HG03521 (cell line): ENCODE results near the gene HMGCLL1.
A peak's percentile ranks its signal among the peaks of the same experiment; 100 is the strongest.

ENCODE experiments used
- ATAC-seq: cut with Tn5 transposase; IDR thresholded peaks from one replicate; pipeline ENCODE4 v1.9.1; 2021; ENCODE audit warnings: mild to moderate bottlenecking, moderate library complexity; ENCODE audit not compliant: unreplicated experiment

The HMGCLL1 gene

GRCh38 chr6:55578537-55579363 is at the start of gene HMGCLL1:
TSS of gene HMGCLL1 (minus strand) at chr6:55579192. CDS start at chr6:55579055, 137 bp downstream.
- no peak for ATAC-seq

- no peak for ATAC-seq
These were observed 43.0 kb upstream of the HMGCLL1 start for GRCh38 chr6:55621993-55622392.

GRCh38 chr6:55621244-55621643 is 42.3 kb upstream of the HMGCLL1 start:
- no peak for ATAC-seq

GRCh38 chr6:55617272-55617671 is 38.3 kb upstream of the HMGCLL1 start:
- ATAC-seq = peak; percentile 83

GRCh38 chr6:55604021-55604420 is 25.0 kb upstream of the HMGCLL1 start:
- ATAC-seq = no peak

- no peak for ATAC-seq
These were observed 22.1 kb upstream of the HMGCLL1 start for GRCh38 chr6:55601120-55601519.

GRCh38 chr6:55594442-55594841 is 15.4 kb upstream of the HMGCLL1 start:
- ATAC-seq = no peak

- ATAC-seq = no peak
These were observed 5.8 kb upstream of the HMGCLL1 start for GRCh38 chr6:55584654-55585354.

- no peak for ATAC-seq
These were observed 2.2 kb downstream of the HMGCLL1 start for GRCh38 chr6:55576811-55577210.

- ATAC-seq = no peak
These were observed 4.4 kb downstream of the HMGCLL1 start for GRCh38 chr6:55574556-55574955.

- no peak for ATAC-seq
These were observed 9.4 kb downstream of the HMGCLL1 start for GRCh38 chr6:55569638-55570037.

GRCh38 chr6:55568808-55569439 is 10.1 kb downstream of the HMGCLL1 start:
- no peak for ATAC-seq

GRCh38 chr6:55567558-55567957 is 11.4 kb downstream of the HMGCLL1 start:
- no peak for ATAC-seq

GRCh38 chr6:55566036-55566710 is 12.8 kb downstream of the HMGCLL1 start:
- ATAC-seq = no peak

GRCh38 chr6:55562318-55562717 is 16.7 kb downstream of the HMGCLL1 start:
- no peak for ATAC-seq

- ATAC-seq = no peak
These were observed 18.6 kb downstream of the HMGCLL1 start for GRCh38 chr6:55560290-55560885.

GRCh38 chr6:55557146-55557545 is 21.8 kb downstream of the HMGCLL1 start:
- no peak for ATAC-seq

- no peak for ATAC-seq
These were observed 33.2 kb downstream of the HMGCLL1 start for GRCh38 chr6:55545791-55546190.

GRCh38 chr6:55543633-55544309 is 35.2 kb downstream of the HMGCLL1 start:
- no peak for ATAC-seq

GRCh38 chr6:55541024-55541423 is 38.0 kb downstream of the HMGCLL1 start:
- ATAC-seq = no peak
